ENCODE measurements around the gene MYL5.

The MYL5 gene

DNA sequence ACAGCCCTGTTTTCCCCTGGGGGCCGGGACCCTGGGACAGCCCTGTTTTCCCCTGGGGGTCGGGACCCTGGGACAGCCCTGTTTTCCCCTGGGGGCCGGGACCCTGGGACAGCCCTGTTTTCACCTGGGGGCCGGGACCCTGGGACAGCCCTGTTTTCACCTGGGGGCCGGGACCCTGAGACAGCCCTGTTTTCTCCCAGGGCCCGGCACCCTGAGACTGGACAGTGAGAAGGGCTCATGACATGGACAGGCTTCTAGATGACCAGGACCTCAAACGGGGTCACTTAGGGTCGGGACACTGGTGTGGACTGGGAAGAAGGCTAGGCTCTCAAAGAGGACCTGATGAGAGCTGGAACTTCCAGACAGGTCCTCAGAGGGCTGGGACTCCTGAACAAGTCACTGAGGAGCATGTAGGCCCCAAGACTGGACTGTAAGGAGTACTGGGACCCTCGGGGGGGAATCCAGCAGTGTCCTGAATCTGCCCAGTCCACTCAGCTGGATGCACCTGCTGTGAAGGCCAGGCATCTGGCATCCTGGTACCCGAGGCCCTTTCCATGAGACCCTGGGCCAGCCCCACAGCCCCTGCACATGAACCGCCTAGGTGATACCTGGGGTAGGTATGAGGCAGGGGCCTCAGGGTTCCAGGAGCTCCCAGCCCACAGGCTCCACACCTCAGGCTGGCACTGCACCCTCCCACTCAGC lies 33.7 kb downstream of the MYL5 start:
- Histone ChIP-seq H3K36me3 (ENCODE audit: control insufficient read depth in 2 of 2, insufficient read depth in 2 of 2, low read length in 2 of 2) (no peaks in the 10 kb centered on the region), H3K9ac (ENCODE audit: low read depth in 1 of 2, low read length in 2 of 2) (no peak overlapping the region), H3K27me3 (ENCODE audit: control insufficient read depth in 2 of 2, insufficient read depth in 2 of 2, low read length in 2 of 2) (no peaks in the 10 kb centered on the region), H3K4me1 (ENCODE audit: control insufficient read depth in 2 of 2, insufficient read depth in 2 of 2, low read length in 2 of 2) (peaks cover 16 to 17% of the 10 kb centered on the region in 2 donors), H3K4me3 (ENCODE audit: low read length in 2 of 2) (no peak overlapping the region), H3K27ac (ENCODE audit: low read depth in 2 of 2, low read length in 2 of 2) (no peak overlapping the region), H3K9me3 (ENCODE audit: control insufficient read depth in 2 of 2, low read length in 2 of 2) (no peaks in the 10 kb centered on the region)

DNA sequence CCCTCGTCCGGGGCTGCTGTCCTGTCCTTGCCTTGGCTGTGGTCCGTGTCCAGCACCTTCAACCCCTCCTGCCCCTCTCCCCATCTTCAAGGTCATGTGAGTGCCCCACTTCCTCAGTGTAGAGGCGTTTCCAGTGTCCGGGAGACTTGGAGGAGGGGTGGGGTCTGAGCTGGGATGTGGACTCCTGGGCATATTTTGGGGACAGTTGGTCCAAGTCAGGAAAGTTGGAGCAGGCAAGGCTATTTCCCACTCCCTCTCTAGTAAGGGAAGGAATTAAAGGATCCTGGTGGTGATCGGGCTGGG lies 34.2 kb downstream of the MYL5 start:
- Histone ChIP-seq H3K4me1 (ENCODE audit: control insufficient read depth in 2 of 2, insufficient read depth in 2 of 2, low read length in 2 of 2) (peaks cover 16 to 17% of the 10 kb centered on the region in 2 donors), H3K9ac (ENCODE audit: low read depth in 1 of 2, low read length in 2 of 2) (no peak overlapping the region), H3K27me3 (ENCODE audit: control insufficient read depth in 2 of 2, insufficient read depth in 2 of 2, low read length in 2 of 2) (no peaks in the 10 kb centered on the region), H3K9me3 (ENCODE audit: control insufficient read depth in 2 of 2, low read length in 2 of 2) (no peaks in the 10 kb centered on the region), H3K36me3 (ENCODE audit: control insufficient read depth in 2 of 2, insufficient read depth in 2 of 2, low read length in 2 of 2) (no peaks in the 10 kb centered on the region), H3K27ac (ENCODE audit: low read depth in 2 of 2, low read length in 2 of 2) (no peak overlapping the region), H3K4me3 (ENCODE audit: low read length in 2 of 2) (no peak overlapping the region)

DNA sequence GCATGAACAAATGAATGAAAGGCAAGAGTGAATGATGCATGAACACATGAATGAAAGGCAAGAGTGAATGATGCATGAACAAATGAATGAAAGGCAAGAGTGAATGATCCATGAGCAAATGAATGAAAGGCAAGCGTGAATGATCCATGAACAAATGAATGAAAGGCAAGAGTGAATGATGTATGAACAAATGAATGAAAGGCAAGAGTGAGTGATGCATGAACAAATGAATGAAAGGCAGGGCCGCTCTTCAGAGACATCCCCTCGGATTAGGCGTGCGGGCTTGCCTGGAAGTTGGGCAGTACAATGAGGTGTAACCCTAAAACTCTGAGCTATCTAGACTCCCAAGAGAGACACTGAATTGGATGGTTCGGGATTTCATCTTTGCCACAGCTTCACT lies 35.0 kb downstream of the MYL5 start:
- Histone ChIP-seq H3K27ac (ENCODE audit: low read depth in 2 of 2, low read length in 2 of 2) (no peak overlapping the region), H3K4me3 (ENCODE audit: low read length in 2 of 2) (no peak overlapping the region), H3K36me3 (ENCODE audit: control insufficient read depth in 2 of 2, insufficient read depth in 2 of 2, low read length in 2 of 2) (peaks cover 0 to 4% of the 10 kb centered on the region in 2 donors), H3K9me3 (ENCODE audit: control insufficient read depth in 2 of 2, low read length in 2 of 2) (no peaks in the 10 kb centered on the region), H3K4me1 (ENCODE audit: control insufficient read depth in 2 of 2, insufficient read depth in 2 of 2, low read length in 2 of 2) (peaks cover 16 to 17% of the 10 kb centered on the region in 2 donors), H3K27me3 (ENCODE audit: control insufficient read depth in 2 of 2, insufficient read depth in 2 of 2, low read length in 2 of 2) (no peaks in the 10 kb centered on the region), H3K9ac (ENCODE audit: low read depth in 1 of 2, low read length in 2 of 2) (no peak overlapping the region)

DNA sequence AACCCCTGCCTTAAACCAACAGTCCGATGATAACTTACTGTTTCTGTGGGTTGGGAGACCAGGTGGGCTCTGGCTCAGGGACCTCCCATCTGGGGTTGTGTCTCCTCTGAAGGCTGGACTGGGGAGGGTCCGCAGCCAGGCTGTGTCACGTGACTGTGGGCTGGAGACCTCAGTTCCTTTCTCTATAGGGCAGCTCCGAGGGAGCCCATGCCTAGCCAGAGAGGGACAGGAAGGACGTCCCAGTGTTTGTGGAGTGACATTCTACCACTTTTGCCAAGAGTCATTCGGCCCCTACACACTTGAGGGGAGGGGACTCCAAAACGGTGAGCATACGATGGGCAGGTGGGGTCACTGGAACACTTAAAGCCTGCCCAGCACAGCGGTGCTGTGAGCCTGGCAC lies 35.8 kb downstream of the MYL5 start:
- peaks cover 0 to 5% of the 10 kb centered on the region in 2 donors for H3K36me3 ChIP-seq (ENCODE audit: control insufficient read depth in 2 of 2, insufficient read depth in 2 of 2, low read length in 2 of 2)
- peaks cover 14 to 17% of the 10 kb centered on the region in 2 donors for H3K4me1 ChIP-seq (ENCODE audit: control insufficient read depth in 2 of 2, insufficient read depth in 2 of 2, low read length in 2 of 2)
- H3K27me3 ChIP-seq (ENCODE audit: control insufficient read depth in 2 of 2, insufficient read depth in 2 of 2, low read length in 2 of 2) = no peaks in the 10 kb centered on the region
- H3K4me3 ChIP-seq (ENCODE audit: low read length in 2 of 2) = no peak overlapping the region
- H3K9ac ChIP-seq (ENCODE audit: low read depth in 1 of 2, low read length in 2 of 2) = no peak overlapping the region
- H3K9me3 ChIP-seq (ENCODE audit: control insufficient read depth in 2 of 2, low read length in 2 of 2) = no peaks in the 10 kb centered on the region
- no peak overlapping the region for H3K27ac ChIP-seq (ENCODE audit: low read depth in 2 of 2, low read length in 2 of 2)

DNA sequence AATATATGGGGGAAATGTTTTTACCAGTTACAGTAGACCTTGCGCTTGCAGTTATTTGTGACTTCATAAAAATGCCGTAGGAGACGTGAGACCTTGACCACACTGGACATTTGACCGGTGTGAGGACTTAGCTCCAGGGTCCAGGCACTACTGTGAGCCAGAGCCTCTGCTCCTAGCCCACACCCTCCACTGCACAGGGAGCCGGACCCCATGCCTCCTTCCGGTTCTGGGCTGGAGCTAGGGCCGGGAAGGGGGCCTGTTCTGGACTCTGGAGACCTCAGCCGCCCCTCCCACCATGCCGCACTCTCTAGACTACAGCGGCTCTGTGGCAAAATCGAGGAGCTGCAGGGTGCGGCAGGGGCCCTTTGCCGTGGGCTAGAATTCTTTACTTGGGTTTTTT lies 36.6 kb downstream of the MYL5 start:
- Histone ChIP-seq H3K36me3 (ENCODE audit: control insufficient read depth in 2 of 2, insufficient read depth in 2 of 2, low read length in 2 of 2) (peaks cover 0 to 5% of the 10 kb centered on the region in 2 donors), H3K9me3 (ENCODE audit: control insufficient read depth in 2 of 2, low read length in 2 of 2) (no peaks in the 10 kb centered on the region), H3K4me1 (ENCODE audit: control insufficient read depth in 2 of 2, insufficient read depth in 2 of 2, low read length in 2 of 2) (peaks cover 10 to 15% of the 10 kb centered on the region in 2 donors), H3K9ac (ENCODE audit: low read depth in 1 of 2, low read length in 2 of 2) (no peak overlapping the region), H3K27me3 (ENCODE audit: control insufficient read depth in 2 of 2, insufficient read depth in 2 of 2, low read length in 2 of 2) (no peaks in the 10 kb centered on the region), H3K4me3 (ENCODE audit: low read length in 2 of 2) (no peak overlapping the region), H3K27ac (ENCODE audit: low read depth in 2 of 2, low read length in 2 of 2) (no peak overlapping the region)

DNA sequence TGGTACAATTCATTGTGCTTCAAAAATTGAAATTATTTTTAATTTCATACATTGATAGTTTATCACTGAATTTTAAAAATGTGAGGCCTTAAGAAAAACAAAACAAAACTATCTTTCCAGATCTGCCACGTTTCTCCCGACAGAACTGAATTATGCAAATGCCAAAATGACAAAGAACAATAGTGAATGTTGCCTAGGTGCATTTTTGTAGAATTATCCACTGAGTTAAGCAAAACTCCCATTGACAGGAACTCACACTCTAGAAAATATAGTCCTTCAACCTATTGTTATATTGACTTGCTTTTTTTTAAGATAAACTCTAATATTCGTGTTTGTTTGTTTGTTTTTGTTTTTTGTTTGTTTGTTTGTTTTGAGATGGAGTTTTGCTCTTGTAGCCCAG lies 37.8 kb downstream of the MYL5 start:
- no peaks in the 10 kb centered on the region for H3K9me3 ChIP-seq (ENCODE audit: control insufficient read depth in 2 of 2, low read length in 2 of 2)
- no peak overlapping the region for H3K4me3 ChIP-seq (ENCODE audit: low read length in 2 of 2)
- H3K27ac ChIP-seq (ENCODE audit: low read depth in 2 of 2, low read length in 2 of 2) = no peak overlapping the region
- peaks cover 7 to 11% of the 10 kb centered on the region in 2 donors for H3K4me1 ChIP-seq (ENCODE audit: control insufficient read depth in 2 of 2, insufficient read depth in 2 of 2, low read length in 2 of 2)
- no peaks in the 10 kb centered on the region for H3K27me3 ChIP-seq (ENCODE audit: control insufficient read depth in 2 of 2, insufficient read depth in 2 of 2, low read length in 2 of 2)
- H3K36me3 ChIP-seq (ENCODE audit: control insufficient read depth in 2 of 2, insufficient read depth in 2 of 2, low read length in 2 of 2) = peaks cover 0 to 5% of the 10 kb centered on the region in 2 donors
- no peak overlapping the region for H3K9ac ChIP-seq (ENCODE audit: low read depth in 1 of 2, low read length in 2 of 2)

DNA sequence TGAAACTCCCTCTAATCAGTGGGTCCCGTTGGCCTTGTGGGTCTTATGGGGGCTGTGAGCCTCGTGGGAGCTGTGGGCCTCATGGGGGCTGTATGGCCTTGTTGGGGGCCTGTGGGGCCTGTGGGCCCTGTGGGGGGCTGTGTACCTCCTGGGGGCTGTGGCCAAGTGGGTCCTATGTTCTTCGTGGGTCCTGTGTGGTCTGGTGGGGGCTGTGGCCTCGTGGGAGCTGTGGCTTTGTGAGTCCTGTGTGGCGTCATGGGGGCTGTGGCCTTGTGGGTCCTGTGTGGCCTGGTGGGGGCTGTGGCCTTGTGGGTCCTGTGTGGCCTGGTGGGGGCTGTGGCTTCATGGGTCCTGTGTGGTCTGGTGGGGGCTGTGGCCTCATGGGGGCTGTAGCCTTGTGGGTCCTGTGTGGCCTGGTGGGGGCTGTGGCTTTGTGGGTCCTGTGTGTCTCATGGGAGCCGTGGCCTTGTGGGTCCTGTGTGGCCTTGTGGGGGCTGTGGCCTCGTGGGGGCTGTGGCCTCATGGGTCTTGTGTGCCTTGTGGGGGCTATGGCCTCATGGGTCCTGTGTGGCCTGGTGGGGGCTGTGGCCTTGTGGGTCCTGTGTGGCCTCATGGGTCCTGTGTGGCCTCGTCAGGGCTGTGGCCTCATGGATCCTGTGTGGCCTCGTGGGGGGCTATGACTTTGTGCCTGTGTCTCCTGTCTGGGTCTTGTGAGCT lies 38.7 kb downstream of the MYL5 start:
- H3K4me3 ChIP-seq (ENCODE audit: low read length in 2 of 2) = no peak overlapping the region
- peaks cover 4 to 9% of the 10 kb centered on the region in 2 donors for H3K4me1 ChIP-seq (ENCODE audit: control insufficient read depth in 2 of 2, insufficient read depth in 2 of 2, low read length in 2 of 2)
- no peaks in the 10 kb centered on the region for H3K27me3 ChIP-seq (ENCODE audit: control insufficient read depth in 2 of 2, insufficient read depth in 2 of 2, low read length in 2 of 2)
- H3K27ac ChIP-seq (ENCODE audit: low read depth in 2 of 2, low read length in 2 of 2) = no peak overlapping the region
- no peaks in the 10 kb centered on the region for H3K9me3 ChIP-seq (ENCODE audit: control insufficient read depth in 2 of 2, low read length in 2 of 2)
- peaks cover 0 to 5% of the 10 kb centered on the region in 2 donors for H3K36me3 ChIP-seq (ENCODE audit: control insufficient read depth in 2 of 2, insufficient read depth in 2 of 2, low read length in 2 of 2)
- H3K9ac ChIP-seq (ENCODE audit: low read depth in 1 of 2, low read length in 2 of 2) = no peak overlapping the region

DNA sequence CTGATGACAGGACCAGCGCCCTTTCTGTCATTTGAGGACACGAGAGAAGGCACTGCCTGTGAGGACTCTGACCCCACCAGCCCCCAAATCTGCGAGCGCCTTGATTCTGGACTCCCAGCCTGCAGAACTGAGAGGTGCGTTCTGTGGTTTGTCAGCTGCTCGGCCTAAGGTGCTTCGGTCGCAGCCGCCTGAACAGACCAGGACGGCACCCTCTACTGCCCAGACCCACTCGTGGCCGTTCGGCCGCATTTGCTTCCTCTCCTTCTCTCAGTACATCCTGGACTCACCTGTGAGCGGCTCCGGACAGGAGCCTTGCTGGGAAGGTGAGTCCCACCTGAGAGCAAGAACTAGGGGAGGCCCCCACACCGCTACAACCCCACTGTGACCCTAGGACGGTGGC lies 39.7 kb downstream of the MYL5 start:
- Histone ChIP-seq H3K9me3 (ENCODE audit: control insufficient read depth in 2 of 2, low read length in 2 of 2) (no peaks in the 10 kb centered on the region), H3K27me3 (ENCODE audit: control insufficient read depth in 2 of 2, insufficient read depth in 2 of 2, low read length in 2 of 2) (no peaks in the 10 kb centered on the region), H3K36me3 (ENCODE audit: control insufficient read depth in 2 of 2, insufficient read depth in 2 of 2, low read length in 2 of 2) (peaks cover 0 to 5% of the 10 kb centered on the region in 2 donors), H3K9ac (ENCODE audit: low read depth in 1 of 2, low read length in 2 of 2) (no peak overlapping the region), H3K4me1 (ENCODE audit: control insufficient read depth in 2 of 2, insufficient read depth in 2 of 2, low read length in 2 of 2) (peaks cover 0 to 3% of the 10 kb centered on the region in 2 donors), H3K4me3 (ENCODE audit: low read length in 2 of 2) (no peak overlapping the region), H3K27ac (ENCODE audit: low read depth in 2 of 2, low read length in 2 of 2) (no peak overlapping the region)

DNA sequence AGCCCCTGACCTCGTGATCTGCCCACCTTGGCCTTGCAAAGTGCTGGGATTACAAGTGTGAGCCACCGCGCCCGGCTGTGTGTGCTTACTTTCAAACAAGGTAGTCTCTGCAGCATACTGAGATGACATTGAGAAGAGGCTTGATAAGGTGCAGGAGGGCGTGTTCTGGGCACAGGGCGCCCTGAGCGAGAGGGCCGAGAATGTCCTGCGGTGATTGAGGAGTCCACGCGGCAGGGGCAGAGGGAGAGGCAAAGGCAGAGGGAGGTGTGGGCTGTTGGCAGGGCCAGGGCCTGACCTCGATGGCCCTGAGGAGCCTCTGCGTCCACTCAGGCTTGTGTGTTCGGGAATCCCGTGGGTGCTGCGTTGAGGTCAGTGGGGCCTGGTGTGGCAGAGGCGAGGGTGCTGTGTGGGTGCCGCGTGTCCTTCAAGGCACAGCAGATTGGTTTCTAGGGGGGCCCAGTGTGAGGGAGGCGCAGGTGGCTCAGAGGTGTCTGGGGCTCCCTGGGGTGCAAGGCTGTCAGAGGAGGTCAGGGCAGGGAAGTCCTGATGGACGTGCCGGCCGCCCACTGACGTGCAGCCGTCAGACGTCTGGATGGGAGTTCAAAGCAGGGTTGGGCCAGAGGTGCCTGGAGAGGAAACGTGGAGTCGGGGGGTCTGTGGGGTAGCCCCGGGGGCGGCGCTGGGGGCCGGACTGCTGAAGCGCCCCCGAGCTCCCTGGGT lies 43.4 kb downstream of the MYL5 start:
- peaks cover 3 to 7% of the 10 kb centered on the region in 2 donors for H3K4me1 ChIP-seq (ENCODE audit: control insufficient read depth in 2 of 2, insufficient read depth in 2 of 2, low read length in 2 of 2)
- no peaks in the 10 kb centered on the region for H3K9me3 ChIP-seq (ENCODE audit: control insufficient read depth in 2 of 2, low read length in 2 of 2)
- H3K27ac ChIP-seq (ENCODE audit: low read depth in 2 of 2, low read length in 2 of 2) = no peak overlapping the region
- no peaks in the 10 kb centered on the region for H3K27me3 ChIP-seq (ENCODE audit: control insufficient read depth in 2 of 2, insufficient read depth in 2 of 2, low read length in 2 of 2)
- H3K4me3 ChIP-seq (ENCODE audit: low read length in 2 of 2) = no peak overlapping the region
- H3K36me3 ChIP-seq (ENCODE audit: control insufficient read depth in 2 of 2, insufficient read depth in 2 of 2, low read length in 2 of 2) = peaks cover 0 to 8% of the 10 kb centered on the region in 2 donors
- H3K9ac ChIP-seq (ENCODE audit: low read depth in 1 of 2, low read length in 2 of 2) = no peak overlapping the region

DNA sequence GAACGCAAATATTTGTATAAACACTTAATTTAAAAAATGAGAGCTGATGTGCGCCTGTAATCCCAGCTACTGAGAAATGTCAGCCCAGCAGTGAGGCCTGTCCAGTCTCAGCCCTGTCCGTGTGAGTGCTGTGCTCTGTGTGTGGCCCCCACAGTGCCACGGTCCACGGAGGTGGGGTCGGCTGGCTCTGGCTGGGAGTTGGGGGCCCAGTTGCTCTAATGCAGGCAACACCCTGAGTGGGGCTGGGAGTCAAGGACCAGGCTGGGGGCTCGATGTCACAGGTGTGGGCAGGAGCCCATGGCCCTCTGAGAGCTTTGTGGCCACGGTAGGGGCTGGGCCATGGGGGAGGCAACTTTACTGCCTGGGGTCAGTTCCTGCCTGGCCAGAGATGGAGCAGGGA lies 44.1 kb downstream of the MYL5 start:
- H3K9ac ChIP-seq (ENCODE audit: low read depth in 1 of 2, low read length in 2 of 2) = no peak overlapping the region
- H3K9me3 ChIP-seq (ENCODE audit: control insufficient read depth in 2 of 2, low read length in 2 of 2) = no peaks in the 10 kb centered on the region
- peaks cover 3 to 7% of the 10 kb centered on the region in 2 donors for H3K4me1 ChIP-seq (ENCODE audit: control insufficient read depth in 2 of 2, insufficient read depth in 2 of 2, low read length in 2 of 2)
- peaks cover 4 to 10% of the 10 kb centered on the region in 2 donors for H3K36me3 ChIP-seq (ENCODE audit: control insufficient read depth in 2 of 2, insufficient read depth in 2 of 2, low read length in 2 of 2)
- no peak overlapping the region for H3K27ac ChIP-seq (ENCODE audit: low read depth in 2 of 2, low read length in 2 of 2)
- H3K27me3 ChIP-seq (ENCODE audit: control insufficient read depth in 2 of 2, insufficient read depth in 2 of 2, low read length in 2 of 2) = no peaks in the 10 kb centered on the region
- no peak overlapping the region for H3K4me3 ChIP-seq (ENCODE audit: low read length in 2 of 2)

Measured in mucosa of rectum (tissue), 2 donors.